Measurements from ENCODE around the gene TMEM237.

The TMEM237 gene

GRCh38 chr2:201574766-201575165 is 68.5 kb downstream of the TMEM237 start:
- no peak overlapping the region for H3K4me3 ChIP-seq (ENCODE audit: low read length)
- no peak for DNase-seq (ENCODE audit: low read depth, low spot score)

GRCh38 chr2:201572846-201573508 is 70.3 kb downstream of the TMEM237 start:
- no peak for DNase-seq (ENCODE audit: low read depth, low spot score)
- no peak overlapping the region for H3K4me3 ChIP-seq (ENCODE audit: low read length)
